SW480 (cell line): ENCODE measurements around the gene VPS54.

Experiments
- DNase-seq: peaks from one replicate; pipeline ENCODE4 v3.0.0-alpha.2; 2016; ENCODE audit warnings: low spot score

The VPS54 gene

GRCh38 chr2:63842149-63843061 lies 176.8 kb downstream of the VPS54 start:
- peak; percentile 53 for DNase-seq
